Epidermal melanocyte (primary cell): ENCODE results near the gene EPHA3.
"Not testable (repeated sequence)": the region's sequence is repeated elsewhere in the genome, so short reads cannot be mapped to it uniquely, and the experiment has no call there.

Experiments used
- DNase-seq: peaks from one replicate; pipeline ENCODE4 v3.0.0; 2011; ENCODE audit warnings: low spot score; ENCODE audit not compliant: insufficient read length

Gene EPHA3

GRCh38 chr3:89280822-89281365 is 173.5 kb downstream of the EPHA3 start:
- no peak for DNase-seq

DNA sequence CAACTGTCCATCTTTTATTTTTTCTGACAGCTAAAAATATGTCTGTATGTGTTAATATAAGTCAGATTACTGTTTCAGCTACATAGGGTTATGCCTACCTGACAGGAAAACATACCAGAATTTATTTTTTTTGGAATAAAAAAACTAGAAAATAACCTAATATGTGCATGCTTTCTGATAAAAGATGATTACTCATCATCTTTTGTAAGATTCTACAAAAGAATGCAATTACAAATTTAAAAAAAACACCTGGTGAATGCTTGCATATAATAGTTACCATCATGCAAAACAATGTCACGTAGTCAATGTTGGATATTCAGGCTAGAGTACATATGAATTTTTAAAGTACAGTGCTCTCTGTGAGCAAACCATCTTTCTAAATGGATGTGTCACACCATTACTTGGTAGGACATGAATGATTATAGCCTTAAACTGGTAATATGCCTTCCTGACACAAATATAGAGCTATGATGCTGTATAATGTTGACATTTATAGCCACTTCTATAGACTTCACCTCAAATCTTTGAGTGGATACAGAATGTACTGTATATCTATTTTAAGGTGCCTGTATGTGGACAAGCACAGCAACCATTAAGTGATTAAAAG is 180.6 kb downstream of the EPHA3 start:
- no peak for DNase-seq

DNA sequence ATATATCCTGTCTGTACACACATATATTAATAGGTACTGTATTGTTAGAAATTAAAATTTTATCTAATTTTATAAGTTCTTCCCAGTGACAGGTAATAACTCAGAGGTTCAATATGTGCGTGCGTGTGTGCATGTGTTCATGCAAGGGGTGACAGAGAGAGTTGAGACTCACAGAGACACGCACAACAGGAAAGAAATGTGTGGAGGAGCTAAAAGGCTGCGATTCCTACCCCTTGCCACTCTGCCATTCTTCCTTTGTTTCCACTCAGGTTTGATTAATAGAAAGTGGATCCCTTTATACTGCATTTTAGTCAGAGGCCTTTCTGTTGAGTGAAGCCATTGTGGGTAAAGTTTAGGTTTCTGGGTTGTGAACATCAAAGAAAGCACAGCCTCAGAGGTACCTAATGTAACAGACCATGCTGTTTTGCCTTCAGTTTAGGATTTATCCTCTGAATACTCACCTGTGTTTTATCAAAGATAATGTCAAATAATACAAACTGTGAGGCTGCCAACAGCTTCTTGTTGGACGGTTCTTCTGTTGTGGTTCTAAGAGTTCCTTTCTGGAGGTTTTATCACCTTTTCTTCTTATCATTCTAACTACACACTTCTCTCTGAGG is 182.3 kb downstream of the EPHA3 start:
- no peak for DNase-seq

DNA sequence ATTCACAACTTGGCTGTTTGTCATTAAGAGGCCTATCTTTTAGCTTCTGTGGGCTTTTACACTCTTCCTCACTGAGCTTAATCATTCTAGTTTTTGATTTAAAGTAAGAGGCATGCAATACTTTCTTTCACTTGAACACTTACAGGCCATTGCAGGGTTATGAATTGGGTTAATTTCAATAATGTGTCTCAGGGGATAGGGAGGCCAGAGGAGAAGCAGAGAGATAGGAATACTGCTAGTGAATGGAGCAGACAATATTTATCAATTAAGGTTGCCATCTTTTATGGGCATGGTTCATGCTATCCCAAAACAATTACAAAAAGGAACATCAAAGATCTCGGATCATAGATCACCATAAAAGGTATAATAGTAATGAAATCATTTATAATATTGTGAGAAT is 189.8 kb downstream of the EPHA3 start:
- DNase-seq = no peak

DNA sequence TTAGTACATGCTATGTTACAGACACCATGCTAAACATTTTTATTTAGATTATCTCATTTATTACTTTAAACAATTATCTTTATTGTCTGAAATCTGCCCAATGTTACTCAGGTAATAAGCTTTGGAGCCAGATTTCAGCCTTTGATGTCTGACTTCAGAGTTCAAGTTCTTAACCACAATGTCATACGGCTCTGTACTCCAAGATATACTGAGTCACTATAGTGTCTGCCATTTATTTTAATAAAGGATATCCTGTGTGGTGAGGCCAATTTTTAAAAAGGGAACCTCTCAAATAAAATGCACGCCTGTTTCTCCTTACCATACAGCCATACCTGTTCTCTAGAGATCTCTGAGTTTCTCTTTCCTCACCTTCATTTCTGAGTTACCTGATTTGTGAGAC is 193.1 kb downstream of the EPHA3 start:
- DNase-seq = no peak

- no peak for DNase-seq
Observed at GRCh38 chr3:89300981-89301380, 193.6 kb downstream of the EPHA3 start.

- DNase-seq = no peak
Observed at GRCh38 chr3:89303701-89304100, 196.3 kb downstream of the EPHA3 start.

- no peak for DNase-seq
Observed at GRCh38 chr3:89306540-89306939, 199.1 kb downstream of the EPHA3 start.

- DNase-seq = no peak
Observed at GRCh38 chr3:89311581-89311980, 204.2 kb downstream of the EPHA3 start.

GRCh38 chr3:89312141-89312540 is 204.7 kb downstream of the EPHA3 start:
- no peak for DNase-seq

DNA sequence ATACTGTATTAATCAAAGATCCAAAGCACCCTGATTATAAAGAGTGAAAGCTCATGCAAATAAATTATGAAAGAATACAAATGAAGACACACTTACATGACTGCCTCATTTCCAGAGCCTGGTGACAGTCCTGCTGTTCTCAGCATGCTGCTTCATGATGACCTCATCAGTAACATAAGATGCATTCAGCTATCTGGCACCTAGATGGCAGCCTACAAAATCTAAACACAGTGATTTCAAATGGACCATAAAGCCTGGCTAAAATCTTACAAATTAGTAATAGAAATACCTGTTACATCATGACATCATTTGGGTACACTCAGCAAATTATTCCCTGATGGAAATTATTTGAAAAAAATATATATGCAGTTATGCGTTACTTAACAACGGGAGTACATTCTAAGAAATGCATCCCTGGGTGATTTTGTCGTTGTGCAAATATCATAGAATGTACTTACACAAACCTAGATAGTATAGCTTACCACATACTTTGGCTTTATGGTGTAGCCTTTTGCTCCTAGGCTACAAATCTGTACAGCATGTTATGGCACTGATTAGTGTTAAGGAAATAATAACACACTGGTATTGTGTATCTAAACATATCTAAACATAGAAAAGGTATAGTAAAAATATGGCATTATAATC is 207.2 kb downstream of the EPHA3 start:
- no peak for DNase-seq

- DNase-seq = no peak
Observed at GRCh38 chr3:89315750-89316470, 208.5 kb downstream of the EPHA3 start.

DNA sequence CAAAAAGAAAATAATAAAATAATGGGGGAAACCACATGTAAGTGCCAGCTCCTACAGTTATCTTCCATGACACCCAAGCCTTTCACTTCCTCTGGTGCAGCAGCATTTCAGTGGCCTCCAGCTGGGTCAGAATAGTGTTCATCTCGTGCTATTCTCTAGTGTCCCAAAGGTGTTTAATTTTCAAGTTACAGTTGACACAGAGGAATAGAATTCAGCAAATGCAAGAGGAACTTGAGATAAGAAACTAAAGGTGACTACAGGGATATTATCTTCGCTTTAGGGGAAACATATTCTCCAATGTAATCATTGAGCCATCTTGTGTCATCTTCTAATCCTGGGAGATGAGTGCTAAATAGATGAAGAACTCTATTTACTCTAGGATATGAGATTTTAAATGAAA is 212.8 kb downstream of the EPHA3 start:
- DNase-seq = no peak

- DNase-seq = no peak
Observed at GRCh38 chr3:89326997-89327396, 219.6 kb downstream of the EPHA3 start.

DNA sequence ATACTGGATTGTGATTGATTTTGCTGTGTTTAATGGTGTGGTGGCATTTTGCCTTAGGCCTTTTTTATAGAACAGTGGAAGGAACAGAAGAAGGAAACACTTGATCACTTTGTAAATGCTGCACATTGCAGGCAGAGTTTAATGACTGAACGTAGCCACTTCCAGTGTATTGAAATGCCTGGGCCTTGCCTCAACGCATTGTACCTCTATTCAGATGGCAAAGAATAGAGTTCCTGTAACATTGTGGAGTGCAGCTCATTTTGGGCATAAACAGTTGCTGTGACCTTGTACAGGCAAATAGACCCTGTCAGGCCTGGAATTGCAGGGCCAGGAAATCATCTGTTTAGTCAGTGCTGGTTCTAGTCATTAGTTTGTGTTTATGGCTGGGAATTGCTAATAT is 225.0 kb downstream of the EPHA3 start:
- DNase-seq = no peak

DNA sequence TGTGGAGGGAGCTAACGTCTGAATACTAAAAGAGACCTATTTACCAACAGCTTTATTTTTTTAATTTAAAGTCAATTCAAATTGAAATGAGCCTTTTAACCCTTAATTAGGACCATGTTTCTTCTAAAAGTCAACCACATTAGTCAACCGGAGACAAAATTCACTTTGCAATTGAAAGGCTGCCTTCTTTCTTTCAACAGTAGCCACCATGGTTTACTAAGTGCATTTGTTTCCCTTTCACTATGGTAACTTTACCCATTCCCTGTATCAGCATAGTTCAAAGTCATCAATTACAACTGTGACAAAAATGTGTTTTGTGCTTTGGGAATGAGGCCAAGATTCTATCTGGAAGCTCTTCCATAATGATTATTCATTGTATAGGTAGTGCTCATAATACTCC is 225.4 kb downstream of the EPHA3 start:
- DNase-seq = no peak

DNA sequence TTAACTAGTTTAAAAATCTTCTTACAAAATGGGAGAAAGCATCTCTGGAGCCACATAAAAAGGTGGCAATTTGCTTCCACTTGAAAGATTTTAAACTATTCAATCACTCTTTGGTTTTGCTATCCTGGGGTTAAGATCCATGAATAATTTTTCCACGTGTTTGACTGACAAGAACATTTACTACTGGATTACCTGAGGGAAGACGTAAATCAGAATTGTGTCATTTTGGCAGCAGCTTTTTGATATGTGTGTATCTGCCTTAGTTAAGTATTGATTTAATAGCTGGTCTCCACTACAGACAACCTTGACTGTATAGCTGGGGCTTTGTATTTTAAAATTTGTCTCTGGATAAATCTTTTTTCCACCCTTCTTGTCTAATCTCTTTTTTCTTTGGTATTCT is 228.3 kb downstream of the EPHA3 start:
- DNase-seq = no peak

- no peak for DNase-seq
Observed at GRCh38 chr3:89340408-89340807, 233.0 kb downstream of the EPHA3 start.

DNA sequence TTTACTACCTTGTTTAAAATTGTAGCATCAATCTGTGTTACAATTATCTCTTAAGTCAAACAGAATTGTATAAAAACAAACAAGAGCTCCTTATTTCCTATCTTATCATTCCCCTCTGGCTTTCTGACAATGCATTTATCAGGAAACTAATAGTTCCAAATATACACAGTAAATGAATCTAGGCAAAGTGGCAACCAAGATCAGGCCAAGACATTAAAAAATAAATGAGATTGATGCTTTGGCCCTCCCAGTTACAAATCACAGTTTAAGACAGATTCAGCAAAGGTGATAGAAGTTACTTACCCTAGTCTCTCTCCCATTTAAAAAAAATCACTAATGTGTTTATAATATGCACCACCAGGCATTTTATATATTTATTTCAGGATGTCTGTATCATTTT is 236.7 kb downstream of the EPHA3 start:
- DNase-seq = no peak

- DNase-seq = not testable (repeated sequence)
Observed at GRCh38 chr3:89350935-89351334, 243.5 kb downstream of the EPHA3 start.

- DNase-seq = no peak
Observed at GRCh38 chr3:89353465-89353864, 246.0 kb downstream of the EPHA3 start.

- no peak for DNase-seq
Observed at GRCh38 chr3:89358281-89358680, 250.9 kb downstream of the EPHA3 start.
